Erythroblast (primary cell): ENCODE results near the gene C1QTNF4.
"Not testable (repeated sequence)": the region's sequence is repeated elsewhere in the genome, so short reads cannot be mapped to it uniquely, and the experiment has no call there.

Experiments
- GATA1 ChIP-seq: IDR thresholded peaks from 2 replicates; pipeline ENCODE4 v1.6.1; 2011; ENCODE audit warnings: low read depth, mild to moderate bottlenecking, control low read depth, low read length, moderate library complexity
- POLR2A ChIP-seq: IDR thresholded peaks from 2 replicates; pipeline ENCODE4 v1.6.1; 2011; ENCODE audit warnings: mild to moderate bottlenecking, low read length

DNA sequence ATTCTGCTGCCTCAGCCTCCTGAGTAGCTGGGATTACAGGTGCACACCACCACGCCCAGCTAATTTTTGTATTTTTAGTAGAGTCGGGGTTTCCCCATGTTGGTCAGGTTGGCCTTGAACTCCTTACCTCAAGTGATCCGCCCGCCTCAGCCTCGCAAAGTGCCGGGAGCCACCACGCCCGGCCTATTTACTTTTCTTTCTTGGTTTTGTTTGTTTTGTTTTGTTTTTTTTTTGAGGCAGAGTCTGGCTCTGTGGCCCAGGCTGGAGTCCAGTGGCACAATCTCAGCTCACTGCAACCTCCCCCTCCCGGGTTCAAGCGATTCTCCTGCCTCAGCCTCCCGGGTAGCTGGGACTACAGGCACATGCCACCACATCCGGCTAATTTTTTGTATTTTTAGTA lies 37.2 kb downstream of the C1QTNF4 start:
- TF ChIP-seq POLR2A, GATA1: not testable (repeated sequence)
